ENCODE data around the gene CASZ1.

CASZ1 gene

GRCh38 chr1:10751160-10751559, 45.3 kb downstream of the CASZ1 start:
- DNase-seq, result no peak

GRCh38 chr1:10745886-10746455, 50.5 kb downstream of the CASZ1 start:
- DNase-seq, result no peak

- DNase-seq, result no peak
These were observed 51.1 kb downstream of the CASZ1 start for GRCh38 chr1:10745383-10745782.

- no peak for DNase-seq
These were observed 51.7 kb downstream of the CASZ1 start for GRCh38 chr1:10744654-10745238.

GRCh38 chr1:10744029-10744428, 52.4 kb downstream of the CASZ1 start:
- no peak for DNase-seq

GRCh38 chr1:10741696-10742095, 54.8 kb downstream of the CASZ1 start:
- DNase-seq, result no peak

GRCh38 chr1:10740123-10740522, 56.3 kb downstream of the CASZ1 start:
- no peak for DNase-seq

GRCh38 chr1:10739589-10739988, 56.9 kb downstream of the CASZ1 start:
- DNase-seq, result no peak

- DNase-seq, result no peak
These were observed 58.1 kb downstream of the CASZ1 start for GRCh38 chr1:10738061-10739058.

GRCh38 chr1:10737651-10738050, 58.8 kb downstream of the CASZ1 start:
- no peak for DNase-seq

GRCh38 chr1:10736634-10737586, 59.5 kb downstream of the CASZ1 start:
- DNase-seq, result no peak

GRCh38 chr1:10735563-10736305, 60.7 kb downstream of the CASZ1 start:
- DNase-seq, result no peak

GRCh38 chr1:10734962-10735544, 61.4 kb downstream of the CASZ1 start:
- no peak for DNase-seq

- no peak for DNase-seq
These were observed 62.1 kb downstream of the CASZ1 start for GRCh38 chr1:10734375-10734774.

- DNase-seq, result no peak
These were observed 62.7 kb downstream of the CASZ1 start for GRCh38 chr1:10733474-10734366.

- no peak for DNase-seq
These were observed 65.5 kb downstream of the CASZ1 start for GRCh38 chr1:10730985-10731384.

GRCh38 chr1:10728595-10729410, 67.6 kb downstream of the CASZ1 start:
- DNase-seq, result no peak

GRCh38 chr1:10727751-10728232, 68.7 kb downstream of the CASZ1 start:
- DNase-seq, result no peak

GRCh38 chr1:10726355-10726754, 70.1 kb downstream of the CASZ1 start:
- DNase-seq, result no peak

All from hematopoietic multipotent progenitor cell treated with erythropoietin and hydrocortisone succinate and interleukin-3 and kit ligand, for 8 days (in vitro differentiated cells).